PC-9 (cell line): Measurements from ENCODE around the gene THADA. TPM values are rescaled to one million over a fixed set of nuclear protein-coding genes. Genes with fewer than 3 reads are reported as not detected.

Experiments used
- BruUV-seq: library from RNA; stranded (reverse); fragments of 400-500 nt; replicated peaks from 2 replicates; lab custom pipeline; 2021; lab: Mats Ljungman, UMichigan
- CTCF ChIA-PET: fragments of 300-600 bp; sonication (Branson Sonifier 250); formaldehyde crosslinking; loops from one replicate; lab custom pipeline; 2022; ENCODE audit warnings: antibody characterized with exemption; lab: Charles Lee
- POLR2A ChIA-PET: fragments of 300-600 bp; sonication (Branson Sonifier 250); formaldehyde crosslinking; loops from one replicate; lab custom pipeline; 2022; ENCODE audit warnings: antibody characterized with exemption; ENCODE audit not compliant: unreplicated experiment; lab: Charles Lee
- DNase-seq, 2 experiments: peaks; one replicate each; pipeline versions ENCODE4 v3.0.0 to v3.0.0-alpha.2; 2015 to 2022; ENCODE audit warnings: mixed read lengths in 1 of 2
- H2AFZ ChIP-seq: fragments of 200-600 bp; sonication (generic); 2 replicates; pipeline ENCODE4 v1.8.1; 2017; ENCODE audit warnings: antibody characterized with exemption
- H3F3A ChIP-seq: fragments of 200-600 bp; sonication (generic); 2 replicates; pipeline ENCODE4 v1.8.1; 2017; ENCODE audit warnings: antibody characterized with exemption, mild to moderate bottlenecking, low read depth; ENCODE audit not compliant: insufficient read depth
- H3K27ac ChIP-seq: fragments of 200-600 bp; sonication (generic); 2 replicates; pipeline ENCODE4 v1.6.1; 2016; ENCODE audit warnings: mixed run types
- H3K27me3 ChIP-seq: fragments of 200-600 bp; sonication (generic); 2 replicates; pipeline ENCODE4 v1.6.1; 2016; ENCODE audit warnings: low read depth, mixed run types; ENCODE audit not compliant: insufficient read depth
- H3K36me3 ChIP-seq: fragments of 200-600 bp; sonication (generic); 2 replicates; pipeline ENCODE4 v1.6.1; 2016; ENCODE audit warnings: low read depth, mixed run types
- H3K4me1 ChIP-seq: fragments of 200-600 bp; sonication (generic); replicated peaks from 2 replicates; pipeline ENCODE4 v1.6.1; 2016; ENCODE audit warnings: mixed run types; ENCODE audit not compliant: insufficient read depth
- H3K4me2 ChIP-seq: fragments of 200-600 bp; sonication (generic); 2 replicates; pipeline ENCODE4 v1.6.1; 2017; ENCODE audit warnings: mixed run types
- H3K4me3 ChIP-seq: fragments of 200-600 bp; sonication (generic); 2 replicates; pipeline ENCODE4 v1.6.1; 2016; ENCODE audit warnings: mixed run types
- H3K79me2 ChIP-seq: fragments of 200-600 bp; sonication (generic); 2 replicates; pipeline ENCODE4 v1.6.1; 2017; ENCODE audit warnings: low read depth, mixed run types
- H3K9me2 ChIP-seq: fragments of 200-600 bp; sonication (generic); 2 replicates; pipeline ENCODE4 v1.8.1; 2017; ENCODE audit warnings: mild to moderate bottlenecking; ENCODE audit not compliant: insufficient read depth
- H3K9me3 ChIP-seq: fragments of 200-600 bp; sonication (generic); 2 replicates; pipeline ENCODE4 v1.8.1; 2016; ENCODE audit warnings: low read depth; ENCODE audit not compliant: insufficient read depth
- H4K20me1 ChIP-seq: fragments of 200-600 bp; sonication (generic); 2 replicates; pipeline ENCODE4 v1.8.1; 2017; ENCODE audit not compliant: insufficient read depth
- EZH2 ChIP-seq: fragments of 200-600 bp; sonication (generic); IDR thresholded peaks from 2 replicates; pipeline ENCODE4 v1.8.0; 2017; ENCODE audit warnings: antibody characterized with exemption, low read depth
- intact Hi-C: fragments of 100-400 bp; cut with micrococcal nuclease; formaldehyde crosslinking; loops from one replicate; pipeline ENCODE4 v1.10.0; 2022; ENCODE audit not compliant: unreplicated experiment
- total RNA-seq: library from RNA; stranded (reverse); gene quantifications from 2 replicates; pipeline ENCODE4 v1.2.3, GENCODE V29; 2021
- TF ChIP-seq, protein P1 (sequence below): fragments of 200-600 bp; sonication (generic); conservative IDR thresholded peaks from 2 replicates; pipeline ENCODE4 v1.6.1; 2017; ENCODE audit warnings: mixed run types, antibody characterized with exemption, mild to moderate bottlenecking, moderate library complexity

The THADA gene
- total RNA-seq, 1 experiment from 2014 or later: 28.1 TPM

GRCh38 chr2:43293744-43294695 lies 301.8 kb downstream of the THADA start:
- peak overlapping the region; percentile 53 for H3K4me2 ChIP-seq
- no peaks in the 10 kb centered on the region for H3K9me2 ChIP-seq
- 0 out of 2 replicates have a peak, but pooled peaks cover 3% of the 10 kb centered on the region for H3K79me2 ChIP-seq
- no TSS peak for BruUV-seq
- no peak overlapping the region for H3K4me3 ChIP-seq
- TF ChIP-seq, protein P1, sequence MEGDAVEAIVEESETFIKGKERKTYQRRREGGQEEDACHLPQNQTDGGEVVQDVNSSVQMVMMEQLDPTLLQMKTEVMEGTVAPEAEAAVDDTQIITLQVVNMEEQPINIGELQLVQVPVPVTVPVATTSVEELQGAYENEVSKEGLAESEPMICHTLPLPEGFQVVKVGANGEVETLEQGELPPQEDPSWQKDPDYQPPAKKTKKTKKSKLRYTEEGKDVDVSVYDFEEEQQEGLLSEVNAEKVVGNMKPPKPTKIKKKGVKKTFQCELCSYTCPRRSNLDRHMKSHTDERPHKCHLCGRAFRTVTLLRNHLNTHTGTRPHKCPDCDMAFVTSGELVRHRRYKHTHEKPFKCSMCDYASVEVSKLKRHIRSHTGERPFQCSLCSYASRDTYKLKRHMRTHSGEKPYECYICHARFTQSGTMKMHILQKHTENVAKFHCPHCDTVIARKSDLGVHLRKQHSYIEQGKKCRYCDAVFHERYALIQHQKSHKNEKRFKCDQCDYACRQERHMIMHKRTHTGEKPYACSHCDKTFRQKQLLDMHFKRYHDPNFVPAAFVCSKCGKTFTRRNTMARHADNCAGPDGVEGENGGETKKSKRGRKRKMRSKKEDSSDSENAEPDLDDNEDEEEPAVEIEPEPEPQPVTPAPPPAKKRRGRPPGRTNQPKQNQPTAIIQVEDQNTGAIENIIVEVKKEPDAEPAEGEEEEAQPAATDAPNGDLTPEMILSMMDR: no peak
- TF ChIP-seq EZH2: no peak
- H3K27ac ChIP-seq: peak overlapping the region; percentile 87
- no peaks in the 10 kb centered on the region for H4K20me1 ChIP-seq
- peaks cover 17% of the 10 kb centered on the region; the same call in 1 of the 2 replicates for H3K36me3 ChIP-seq
- peaks cover 24% of the 10 kb centered on the region; the same call in 1 of the 2 replicates for H3F3A ChIP-seq
- CTCF ChIA-PET: no interaction called here
- POLR2A ChIA-PET: no interaction called here
- DNase-seq: peak; percentile 54 to 96
- H3K9me3 ChIP-seq: no peaks in the 10 kb centered on the region
- no peak overlapping the region for H2AFZ ChIP-seq
- H3K4me1 ChIP-seq: peaks cover 25% of the 10 kb centered on the region
- no peaks in the 10 kb centered on the region for H3K27me3 ChIP-seq
- intact Hi-C loops: loop anchor here (5.0 kb wide), 1 partner anchor 173 kb away; no protein-coding TSS in a partner anchor

DNA sequence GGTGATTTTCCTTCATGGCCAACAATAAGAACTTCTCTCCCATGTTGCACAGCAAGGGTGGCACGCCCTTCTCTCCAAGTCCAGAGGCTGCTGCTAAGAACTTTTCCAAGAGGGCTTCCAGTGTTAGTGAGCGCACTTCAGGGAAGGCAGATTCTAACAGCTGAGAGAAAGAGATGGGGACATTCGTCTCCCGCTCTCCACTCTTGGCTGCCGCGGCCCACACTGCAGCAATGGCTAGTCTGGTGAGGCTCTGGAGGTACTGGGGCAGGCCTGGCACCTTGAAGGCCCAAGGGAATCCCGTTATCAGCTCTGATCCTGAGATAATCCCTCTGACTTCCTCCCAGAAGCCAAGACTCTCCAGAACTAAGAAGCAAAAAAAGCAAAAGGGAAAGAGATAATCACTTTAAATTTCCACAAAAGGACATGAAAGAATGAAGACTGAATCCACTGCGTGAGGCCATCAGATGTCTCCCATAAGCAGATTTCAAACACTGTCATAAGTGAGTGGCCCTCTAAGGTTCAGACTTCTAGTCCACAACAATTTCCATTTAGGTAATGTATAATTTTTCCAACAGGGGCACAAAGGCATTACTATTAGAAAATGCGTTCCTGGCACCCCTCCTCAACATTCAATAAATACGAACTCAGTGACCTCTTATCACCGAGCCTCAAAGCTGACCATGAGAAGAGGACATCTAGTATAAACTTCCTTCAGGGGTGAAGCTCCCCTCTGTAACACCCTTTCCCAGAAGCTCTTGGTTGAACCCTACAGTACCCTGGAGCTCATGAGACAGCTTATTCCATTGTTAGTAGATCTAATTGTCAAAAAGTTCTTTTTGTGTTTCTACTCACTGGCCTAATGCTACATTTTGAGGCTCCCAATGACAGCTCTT lies 302.7 kb downstream of the THADA start:
- Histone ChIP-seq H3K4me2 (peak overlapping the region; percentile 14; the same call in 1 of the 2 replicates), H3K9me3 (no peaks in the 10 kb centered on the region), H4K20me1 (no peaks in the 10 kb centered on the region), H3K9me2 (no peaks in the 10 kb centered on the region), H2AFZ (no peak overlapping the region), H3F3A (peaks cover 24% of the 10 kb centered on the region; the same call in 1 of the 2 replicates), H3K4me1 (peaks cover 25% of the 10 kb centered on the region), H3K36me3 (peaks cover 17% of the 10 kb centered on the region; the same call in 1 of the 2 replicates), H3K79me2 (0 out of 2 replicates have a peak, but pooled peaks cover 3% of the 10 kb centered on the region), H3K27me3 (no peaks in the 10 kb centered on the region), H3K27ac (peak overlapping the region; percentile 87), H3K4me3 (no peak overlapping the region)
- CTCF ChIA-PET: interaction anchor here (0.5 kb wide), 1 partner anchor 39 kb away, joined by 3 read pairs; no protein-coding TSS in a partner anchor
- DNase-seq: peak in 1 of 2 experiments; percentile 32
- no TSS peak for BruUV-seq
- TF ChIP-seq, protein P1: no peak
- TF ChIP-seq EZH2: no peak
- intact Hi-C loops: loop anchor here (5.0 kb wide), 1 partner anchor 174 kb away; no protein-coding TSS in a partner anchor
- POLR2A ChIA-PET: interaction anchor here (0.6 kb wide), 1 partner anchor 163 kb away, joined by 3 read pairs; no protein-coding TSS in a partner anchor
